IMR-90 (cell line): ENCODE measurements around the gene DNAJA4. TPM values are rescaled to one million over a fixed set of nuclear protein-coding genes. Genes with fewer than 3 reads are reported as not detected.

ENCODE experiments used
- ATAC-seq: fragments of 200-7000 bp; cut with Tn5 transposase; 2 replicates; pipeline ENCODE4 v1.9.1; 2020; ENCODE audit warnings: low read depth, mild to moderate bottlenecking, moderate library complexity
- BruUV-seq: library from RNA; stranded (reverse); fragments of 400-500 nt; replicated peaks from 2 replicates; lab custom pipeline; 2021; lab: Mats Ljungman, UMichigan
- CTCF ChIA-PET: fragments of 300-600 bp; formaldehyde crosslinking; extraction: SDS; loops from one replicate; lab custom pipeline; 2021; ENCODE audit warnings: antibody characterized with exemption; lab: Yijun Ruan, JAX
- POLR2A ChIA-PET: fragments of 300-600 bp; sonication (Branson Sonifier 250); formaldehyde crosslinking; loops from one replicate; lab custom pipeline; 2022; ENCODE audit warnings: antibody characterized with exemption; ENCODE audit not compliant: unreplicated experiment; lab: Charles Lee
- DNase-seq: peaks from one replicate; pipeline ENCODE4 v3.0.0; 2013
- H2AFZ ChIP-seq: replicated peaks from 2 replicates; pipeline ENCODE3; 2013; ENCODE audit warnings: low read length, mild to moderate bottlenecking; ENCODE audit not compliant: poor library complexity
- H2AK5ac ChIP-seq: 2 replicates; pipeline ENCODE4 v1.6.1; 2013; ENCODE audit warnings: low read depth, low read length, inconsistent platforms
- H2AK9ac ChIP-seq: replicated peaks from 2 replicates; pipeline ENCODE3; 2013; ENCODE audit warnings: mild to moderate bottlenecking, low read depth, low read length, moderate library complexity; ENCODE audit not compliant: poor library complexity
- H2BK120ac ChIP-seq: 2 replicates; pipeline ENCODE4 v1.6.1; 2013; ENCODE audit warnings: low read depth, low read length, inconsistent platforms
- H2BK15ac ChIP-seq: 3 replicates; pipeline ENCODE4 v1.6.1; 2013; ENCODE audit warnings: low read depth, low read length, inconsistent platforms
- H2BK20ac ChIP-seq: 2 replicates; pipeline ENCODE4 v1.6.1; 2013; ENCODE audit warnings: low read depth, mild to moderate bottlenecking, inconsistent platforms, low read length, moderate library complexity
- H2BK5ac ChIP-seq: 2 replicates; pipeline ENCODE4 v1.6.1; 2013; ENCODE audit warnings: mild to moderate bottlenecking, low read depth, low read length, inconsistent platforms; ENCODE audit not compliant: poor library complexity, severe bottlenecking
- H3K14ac ChIP-seq: replicated peaks from 2 replicates; pipeline ENCODE4 v1.6.1; 2013; ENCODE audit warnings: low read depth, low read length, inconsistent platforms
- H3K18ac ChIP-seq: 2 replicates; pipeline ENCODE4 v1.6.1; 2013; ENCODE audit warnings: low read depth, low read length, control low read depth
- H3K23ac ChIP-seq: 2 replicates; pipeline ENCODE4 v1.6.1; 2013; ENCODE audit warnings: low read depth, low read length, inconsistent platforms
- H3K27ac ChIP-seq: 2 replicates; pipeline ENCODE4 v1.5.1; 2013; ENCODE audit warnings: mild to moderate bottlenecking, control low read depth, low read length; ENCODE audit not compliant: insufficient read depth
- H3K27me3 ChIP-seq: 2 replicates; pipeline ENCODE4 v1.6.1; 2013; ENCODE audit warnings: low read length; ENCODE audit not compliant: control insufficient read depth, insufficient read depth
- H3K36me3 ChIP-seq: 2 replicates; pipeline ENCODE4 v1.6.1; 2013; ENCODE audit warnings: low read length, mixed read lengths; ENCODE audit not compliant: control insufficient read depth, insufficient read depth
- H3K4ac ChIP-seq: 2 replicates; pipeline ENCODE4 v1.6.1; 2013; ENCODE audit warnings: low read depth, low read length, inconsistent platforms
- H3K4me1 ChIP-seq: 2 replicates; pipeline ENCODE4 v1.6.1; 2013; ENCODE audit warnings: low read length, mixed read lengths; ENCODE audit not compliant: control insufficient read depth, insufficient read depth
- H3K4me2 ChIP-seq: 2 replicates; pipeline ENCODE4 v1.6.1; 2013; ENCODE audit warnings: low read depth, mild to moderate bottlenecking, control low read depth, low read length, moderate library complexity
- H3K4me3 ChIP-seq: 2 replicates; pipeline ENCODE4 v1.5.1; 2013; ENCODE audit warnings: low read depth, mild to moderate bottlenecking, control low read depth, low read length, moderate library complexity; ENCODE audit not compliant: insufficient read depth
- H3K56ac ChIP-seq: 2 replicates; pipeline ENCODE4 v1.6.1; 2013; ENCODE audit warnings: low read length, inconsistent platforms; ENCODE audit not compliant: insufficient read depth; ENCODE audit errors: extremely low read depth
- H3K79me1 ChIP-seq, 2 experiments: 2 replicates each; pipeline ENCODE4 v1.6.1; 2013; ENCODE audit warnings: low read length in 2 of 2, inconsistent platforms in 1 of 2, low read depth in 1 of 2
- H3K9ac ChIP-seq: 2 replicates; pipeline ENCODE4 v1.6.1; 2013; ENCODE audit warnings: low read depth, low read length, control low read depth
- H3K9me1 ChIP-seq: 2 replicates; pipeline ENCODE4 v1.6.1; 2013; ENCODE audit warnings: low read length, inconsistent platforms; ENCODE audit not compliant: insufficient read depth
- H3K9me3 ChIP-seq: 2 replicates; pipeline ENCODE4 v1.6.1; 2013; ENCODE audit warnings: low read length; ENCODE audit not compliant: control insufficient read depth, insufficient read depth
- H4K20me1 ChIP-seq: 2 replicates; pipeline ENCODE4 v1.6.1; 2013; ENCODE audit warnings: low read length, inconsistent platforms; ENCODE audit not compliant: insufficient read depth
- H4K5ac ChIP-seq: 2 replicates; pipeline ENCODE4 v1.6.1; 2013; ENCODE audit warnings: mild to moderate bottlenecking, low read depth, low read length, control low read depth
- H4K8ac ChIP-seq, 2 experiments: 2 replicates each; pipeline ENCODE4 v1.6.1; 2013; ENCODE audit warnings: low read depth in 2 of 2, low read length in 2 of 2, control low read depth in 1 of 2, inconsistent platforms in 1 of 2
- H4K91ac ChIP-seq: 2 replicates; pipeline ENCODE4 v1.6.1; 2013; ENCODE audit warnings: low read depth, low read length, inconsistent platforms; ENCODE audit not compliant: insufficient read depth
- BHLHE40 ChIP-seq: fragments of 150-350 bp; IDR thresholded peaks from 2 replicates; pipeline ENCODE4 v1.6.1; 2016; ENCODE audit warnings: mild to moderate bottlenecking, low read depth, low read length
- CEBPB ChIP-seq: IDR thresholded peaks from 2 replicates; pipeline ENCODE4 v1.6.1; 2012; ENCODE audit warnings: low read depth, low read length, improper control_type of control experiment
- CHD1 ChIP-seq: IDR thresholded peaks from 2 replicates; pipeline ENCODE4 v1.6.1; 2012; ENCODE audit warnings: low read depth, low read length, improper control_type of control experiment
- FOS ChIP-seq: fragments of 150-350 bp; IDR thresholded peaks from 2 replicates; pipeline ENCODE4 v1.6.1; 2016; ENCODE audit warnings: low read depth, low read length
- MAFK ChIP-seq: IDR thresholded peaks from 2 replicates; pipeline ENCODE4 v1.6.1; 2012; ENCODE audit warnings: low read depth, low read length, improper control_type of control experiment
- MAZ ChIP-seq: IDR thresholded peaks from 2 replicates; pipeline ENCODE4 v1.6.1; 2012; ENCODE audit warnings: low read depth, mild to moderate bottlenecking, low read length, improper control_type of control experiment, moderate library complexity, borderline replicate concordance
- MXI1 ChIP-seq: IDR thresholded peaks from 2 replicates; pipeline ENCODE4 v1.6.1; 2012; ENCODE audit warnings: low read depth, mild to moderate bottlenecking, low read length, moderate library complexity, borderline replicate concordance
- NFE2L2 ChIP-seq: fragments of 150-350 bp; IDR thresholded peaks from 2 replicates; pipeline ENCODE4 v1.6.1; 2016; ENCODE audit warnings: low read depth, mild to moderate bottlenecking, low read length
- POLR2A ChIP-seq: IDR thresholded peaks from 2 replicates; pipeline ENCODE4 v1.6.1; 2012; ENCODE audit warnings: mild to moderate bottlenecking, low read depth, low read length
- RAD21 ChIP-seq: IDR thresholded peaks from 2 replicates; pipeline ENCODE4 v1.6.1; 2012; ENCODE audit warnings: low read length, improper control_type of control experiment
- RCOR1 ChIP-seq: IDR thresholded peaks from 2 replicates; pipeline ENCODE4 v1.6.1; 2012; ENCODE audit warnings: mild to moderate bottlenecking, low read length, improper control_type of control experiment; ENCODE audit not compliant: insufficient replicate concordance
- RFX5 ChIP-seq: IDR thresholded peaks from 2 replicates; pipeline ENCODE4 v1.8.0; 2012; ENCODE audit warnings: low read depth, mild to moderate bottlenecking, low read length, moderate library complexity
- SMC3 ChIP-seq: fragments of 150-350 bp; IDR thresholded peaks from 2 replicates; pipeline ENCODE4 v1.6.1; 2016; ENCODE audit warnings: low read depth, mild to moderate bottlenecking, antibody characterized with exemption, low read length, moderate library complexity
- WGBS, 2 experiments: methylation state at CpG; one replicate each; pipeline versions ENCODE4 v1.1.5 to v1.1.7; 2013; ENCODE audit warnings: missing lambda C conversion rate in 2 of 2; ENCODE audit not compliant: insufficient read length in 1 of 2; ENCODE audit errors: extremely low coverage in 2 of 2; 5-methylcytosine and 5-hydroxymethylcytosine counted together
- dilution Hi-C: fragments of 300-500 bp; cut with HindIII; formaldehyde crosslinking; loops from one replicate; pipeline ENCODE4 v1.14.3; 2018; ENCODE audit warnings: low sequenced_read_pairs; ENCODE audit not compliant: unreplicated experiment
- in situ Hi-C: fragments of 300-500 bp; cut with MboI; formaldehyde crosslinking; loops from 3 replicates; pipeline ENCODE4 v1.14.3; 2019; ENCODE audit warnings: low sequenced_read_pairs, inconsistent platforms, mixed read lengths
- intact Hi-C: fragments of 100-400 bp; cut with micrococcal nuclease; formaldehyde crosslinking; loops from 2 replicates; pipeline ENCODE4 v1.10.0; 2022
- polyA plus RNA-seq, 3 experiments: library from polyadenylated mRNA; depleted of rRNA; stranded (reverse); fragments of >200 nt; gene quantifications; 2 replicates each; pipeline ENCODE4 v1.2.3, GENCODE V29; 2012; ENCODE audit warnings: low replicate concordance in 1 of 3
- total RNA-seq: library from RNA; depleted of rRNA; stranded (reverse); fragments of >200 nt; gene quantifications from 2 replicates; pipeline ENCODE4 v1.2.3, GENCODE V29; 2012
- TF ChIP-seq, protein P1 (sequence below): conservative IDR thresholded peaks from 2 replicates; pipeline ENCODE4 v1.5.1; 2012; ENCODE audit warnings: mild to moderate bottlenecking, low read depth, low read length, improper control_type of control experiment
- TF ChIP-seq, protein P2 (sequence below): fragments of 150-350 bp; IDR thresholded peaks from 2 replicates; pipeline ENCODE4 v1.6.1; 2016; ENCODE audit warnings: low read depth, mild to moderate bottlenecking, low read length, moderate library complexity, borderline replicate concordance
- TF ChIP-seq, protein P3 (sequence below): fragments of 150-350 bp; IDR thresholded peaks from 2 replicates; pipeline ENCODE4 v1.6.1; 2017; ENCODE audit warnings: mild to moderate bottlenecking, antibody characterized with exemption, low read length, low read depth

DNAJA4 gene
- total and polyA plus RNA-seq, 2 of the 4 experiments (the other 2 are of a cell fraction) = 0.18 to 0.32 TPM

DNA sequence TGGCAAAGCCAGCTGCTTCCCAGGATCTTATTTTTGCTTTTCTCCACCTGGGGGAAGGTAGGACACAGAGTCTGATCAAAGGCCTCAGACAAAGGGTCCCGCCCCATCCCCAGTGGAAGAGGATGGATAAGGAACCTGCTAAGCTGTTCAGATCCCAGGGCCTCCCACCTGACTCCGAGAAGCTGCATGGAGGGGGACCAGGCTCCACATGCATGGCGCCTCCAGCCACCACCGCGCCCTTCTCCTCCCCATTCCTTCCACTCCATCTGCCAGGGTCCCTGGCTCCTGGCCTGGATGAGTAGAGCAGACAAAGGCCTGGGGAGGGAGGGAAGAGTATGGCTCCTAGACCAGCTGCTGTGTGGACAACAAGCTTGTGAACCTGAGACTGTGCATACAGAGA is 55.8 kb downstream of the DNAJA4 start:
- Histone ChIP-seq H3K27ac (no peak overlapping the region), H2BK20ac (no peak overlapping the region), H2BK120ac (no peak overlapping the region), H3K4me2 (no peak overlapping the region), H3K79me1 (no peaks in the 10 kb centered on the region), H2BK5ac (no peak overlapping the region), H3K9me3 (no peaks in the 10 kb centered on the region), H2BK15ac (no peak overlapping the region), H3K9ac (no peak overlapping the region), H4K91ac (no peak overlapping the region), H2AK5ac (no peak overlapping the region), H3K4ac (no peak overlapping the region), H3K23ac (no peak overlapping the region), H2AK9ac (no peak overlapping the region), H3K4me1 (peaks cover 1% of the 10 kb centered on the region; the same call in 1 of the 2 replicates), H3K18ac (no peak overlapping the region), H4K8ac (no peak overlapping the region), H3K36me3 (no peaks in the 10 kb centered on the region), H4K5ac (no peak overlapping the region), H4K20me1 (no peaks in the 10 kb centered on the region), H3K56ac (no peak overlapping the region), H3K27me3 (peaks cover 13% of the 10 kb centered on the region; the same call in 1 of the 2 replicates), H3K14ac (no peak overlapping the region), H3K9me1 (peaks cover 14% of the 10 kb centered on the region), H3K4me3 (no peak overlapping the region), H2AFZ (no peak overlapping the region)
- no CpG with 5 or more reads among the region's 5 CpGs for WGBS, 2 experiments
- no peak for DNase-seq
- ChIA-PET CTCF (no interaction called here), POLR2A (no interaction called here)
- in situ Hi-C loops = no loop called here
- TF ChIP-seq POLR2A (no peak), FOS (no peak), SMC3 (no peak), RCOR1 (no peak), BHLHE40 (no peak), CEBPB (no peak), MAZ (no peak), CHD1 (no peak), MAFK (no peak), RFX5 (no peak), MXI1 (no peak), NFE2L2 (no peak), RAD21 (no peak)
- TF ChIP-seq, protein P1, sequence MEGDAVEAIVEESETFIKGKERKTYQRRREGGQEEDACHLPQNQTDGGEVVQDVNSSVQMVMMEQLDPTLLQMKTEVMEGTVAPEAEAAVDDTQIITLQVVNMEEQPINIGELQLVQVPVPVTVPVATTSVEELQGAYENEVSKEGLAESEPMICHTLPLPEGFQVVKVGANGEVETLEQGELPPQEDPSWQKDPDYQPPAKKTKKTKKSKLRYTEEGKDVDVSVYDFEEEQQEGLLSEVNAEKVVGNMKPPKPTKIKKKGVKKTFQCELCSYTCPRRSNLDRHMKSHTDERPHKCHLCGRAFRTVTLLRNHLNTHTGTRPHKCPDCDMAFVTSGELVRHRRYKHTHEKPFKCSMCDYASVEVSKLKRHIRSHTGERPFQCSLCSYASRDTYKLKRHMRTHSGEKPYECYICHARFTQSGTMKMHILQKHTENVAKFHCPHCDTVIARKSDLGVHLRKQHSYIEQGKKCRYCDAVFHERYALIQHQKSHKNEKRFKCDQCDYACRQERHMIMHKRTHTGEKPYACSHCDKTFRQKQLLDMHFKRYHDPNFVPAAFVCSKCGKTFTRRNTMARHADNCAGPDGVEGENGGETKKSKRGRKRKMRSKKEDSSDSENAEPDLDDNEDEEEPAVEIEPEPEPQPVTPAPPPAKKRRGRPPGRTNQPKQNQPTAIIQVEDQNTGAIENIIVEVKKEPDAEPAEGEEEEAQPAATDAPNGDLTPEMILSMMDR = no peak
- TF ChIP-seq, protein P2, sequence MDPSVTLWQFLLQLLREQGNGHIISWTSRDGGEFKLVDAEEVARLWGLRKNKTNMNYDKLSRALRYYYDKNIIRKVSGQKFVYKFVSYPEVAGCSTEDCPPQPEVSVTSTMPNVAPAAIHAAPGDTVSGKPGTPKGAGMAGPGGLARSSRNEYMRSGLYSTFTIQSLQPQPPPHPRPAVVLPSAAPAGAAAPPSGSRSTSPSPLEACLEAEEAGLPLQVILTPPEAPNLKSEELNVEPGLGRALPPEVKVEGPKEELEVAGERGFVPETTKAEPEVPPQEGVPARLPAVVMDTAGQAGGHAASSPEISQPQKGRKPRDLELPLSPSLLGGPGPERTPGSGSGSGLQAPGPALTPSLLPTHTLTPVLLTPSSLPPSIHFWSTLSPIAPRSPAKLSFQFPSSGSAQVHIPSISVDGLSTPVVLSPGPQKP = no peak
- TF ChIP-seq, protein P3, sequence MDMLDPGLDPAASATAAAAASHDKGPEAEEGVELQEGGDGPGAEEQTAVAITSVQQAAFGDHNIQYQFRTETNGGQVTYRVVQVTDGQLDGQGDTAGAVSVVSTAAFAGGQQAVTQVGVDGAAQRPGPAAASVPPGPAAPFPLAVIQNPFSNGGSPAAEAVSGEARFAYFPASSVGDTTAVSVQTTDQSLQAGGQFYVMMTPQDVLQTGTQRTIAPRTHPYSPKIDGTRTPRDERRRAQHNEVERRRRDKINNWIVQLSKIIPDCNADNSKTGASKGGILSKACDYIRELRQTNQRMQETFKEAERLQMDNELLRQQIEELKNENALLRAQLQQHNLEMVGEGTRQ = no peak
- intact Hi-C loops = no loop called here
- dilution Hi-C loops = no loop called here
- ATAC-seq = no peak
- no TSS peak for BruUV-seq
